DND-41 (cell line): Measurements from ENCODE around the gene OGFOD2.

ENCODE experiments used
- ATAC-seq: fragments of 200-7000 bp; cut with Tn5 transposase; 3 replicates; pipeline ENCODE4 v1.9.1; 2021; ENCODE audit warnings: low read depth; ENCODE audit not compliant: insufficient read depth
- DNase-seq: peaks from one replicate; pipeline ENCODE4 v3.0.0-alpha.2; 2020
- H2AFZ ChIP-seq: 2 replicates; pipeline ENCODE4 v1.6.0; 2012; ENCODE audit warnings: low read depth, low read length
- H3K27ac ChIP-seq: 2 replicates; pipeline ENCODE4 v1.5.1; 2012; ENCODE audit warnings: low read length, inconsistent platforms
- H3K27me3 ChIP-seq: fragments of 200-600 bp; sonication (generic); 2 replicates; pipeline ENCODE4 v1.6.0; 2012; ENCODE audit warnings: low read length, mild to moderate bottlenecking, inconsistent platforms; ENCODE audit not compliant: insufficient read depth, poor library complexity
- H3K36me3 ChIP-seq: 2 replicates; pipeline ENCODE4 v1.5.1; 2012; ENCODE audit warnings: low read length, inconsistent platforms; ENCODE audit not compliant: insufficient read depth
- H3K4me1 ChIP-seq: 2 replicates; pipeline ENCODE4 v1.5.1; 2012; ENCODE audit warnings: mild to moderate bottlenecking, low read length; ENCODE audit not compliant: insufficient read depth
- H3K4me2 ChIP-seq: 2 replicates; pipeline ENCODE4 v1.6.0; 2012; ENCODE audit warnings: mild to moderate bottlenecking, moderate library complexity, low read length, inconsistent platforms; ENCODE audit not compliant: insufficient read depth
- H3K4me3 ChIP-seq, 2 experiments: fragments of 200-600 bp in 1 of 2; shearing (Covaris generic) in 1 of 2; 2 replicates each; pipeline ENCODE4 v1.5.1; 2012 to 2016; ENCODE audit warnings: inconsistent platforms in 2 of 2, low read length in 2 of 2, mild to moderate bottlenecking in 2 of 2, low read depth in 1 of 2, moderate library complexity in 1 of 2
- H3K79me2 ChIP-seq: 2 replicates; pipeline ENCODE4 v1.6.0; 2012; ENCODE audit warnings: low read length, inconsistent platforms; ENCODE audit not compliant: insufficient read depth
- H3K9ac ChIP-seq: 2 replicates; pipeline ENCODE4 v1.6.0; 2012; ENCODE audit warnings: low read depth, mild to moderate bottlenecking, inconsistent platforms, low read length, moderate library complexity
- H3K9me3 ChIP-seq: 2 replicates; pipeline ENCODE4 v1.5.1; 2012; ENCODE audit warnings: low read length, moderate library complexity, mild to moderate bottlenecking, inconsistent platforms; ENCODE audit not compliant: insufficient read depth, severe bottlenecking
- H4K20me1 ChIP-seq: 2 replicates; pipeline ENCODE4 v1.6.0; 2012; ENCODE audit warnings: low read length; ENCODE audit not compliant: insufficient read depth
- EZH2 ChIP-seq: IDR thresholded peaks from 3 replicates; pipeline ENCODE4 v1.6.1; 2012; ENCODE audit warnings: borderline replicate concordance, low read depth, mild to moderate bottlenecking, moderate library complexity, low read length, inconsistent platforms; ENCODE audit not compliant: severe bottlenecking
- TF ChIP-seq, protein P1 (sequence below): IDR thresholded peaks from 2 replicates; pipeline ENCODE4 v1.5.1; 2012; ENCODE audit warnings: borderline replicate concordance, low read length, moderate library complexity, mild to moderate bottlenecking; ENCODE audit not compliant: poor library complexity, severe bottlenecking; ENCODE audit errors: extremely low read depth

OGFOD2 gene

DNA sequence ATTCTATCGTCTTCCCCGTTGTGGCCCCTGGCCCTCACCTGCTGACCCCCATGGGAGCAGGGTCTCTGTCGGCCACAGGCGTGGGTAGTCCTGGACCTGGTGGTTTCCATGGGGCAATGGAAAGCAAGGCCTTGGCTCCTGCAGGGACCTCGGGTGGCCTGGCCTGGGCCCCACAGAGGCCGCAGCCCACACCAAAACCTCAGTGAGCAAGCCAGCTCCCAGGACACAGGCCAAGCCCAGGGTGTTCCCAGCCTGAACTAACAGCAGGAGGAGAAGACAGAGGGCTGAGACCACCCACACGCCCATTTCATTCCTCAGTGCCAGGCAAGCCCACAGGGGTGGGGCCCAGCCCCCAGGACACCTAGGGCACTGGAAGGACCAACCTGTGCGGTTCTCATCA, 25.6 kb upstream of the OGFOD2 start:
- H3K36me3 ChIP-seq, result no peaks in the 10 kb centered on the region
- H3K9me3 ChIP-seq, result no peaks in the 10 kb centered on the region
- no peaks in the 10 kb centered on the region for H3K79me2 ChIP-seq
- H3K4me1 ChIP-seq, result no peaks in the 10 kb centered on the region
- ATAC-seq (no peak), DNase-seq (no peak)
- no peak overlapping the region for H2AFZ ChIP-seq
- no peak overlapping the region for H3K4me3 ChIP-seq
- H3K4me2 ChIP-seq, result no peak overlapping the region
- H3K27ac ChIP-seq, result no peak overlapping the region
- no peak for TF ChIP-seq EZH2
- TF ChIP-seq, protein P1, sequence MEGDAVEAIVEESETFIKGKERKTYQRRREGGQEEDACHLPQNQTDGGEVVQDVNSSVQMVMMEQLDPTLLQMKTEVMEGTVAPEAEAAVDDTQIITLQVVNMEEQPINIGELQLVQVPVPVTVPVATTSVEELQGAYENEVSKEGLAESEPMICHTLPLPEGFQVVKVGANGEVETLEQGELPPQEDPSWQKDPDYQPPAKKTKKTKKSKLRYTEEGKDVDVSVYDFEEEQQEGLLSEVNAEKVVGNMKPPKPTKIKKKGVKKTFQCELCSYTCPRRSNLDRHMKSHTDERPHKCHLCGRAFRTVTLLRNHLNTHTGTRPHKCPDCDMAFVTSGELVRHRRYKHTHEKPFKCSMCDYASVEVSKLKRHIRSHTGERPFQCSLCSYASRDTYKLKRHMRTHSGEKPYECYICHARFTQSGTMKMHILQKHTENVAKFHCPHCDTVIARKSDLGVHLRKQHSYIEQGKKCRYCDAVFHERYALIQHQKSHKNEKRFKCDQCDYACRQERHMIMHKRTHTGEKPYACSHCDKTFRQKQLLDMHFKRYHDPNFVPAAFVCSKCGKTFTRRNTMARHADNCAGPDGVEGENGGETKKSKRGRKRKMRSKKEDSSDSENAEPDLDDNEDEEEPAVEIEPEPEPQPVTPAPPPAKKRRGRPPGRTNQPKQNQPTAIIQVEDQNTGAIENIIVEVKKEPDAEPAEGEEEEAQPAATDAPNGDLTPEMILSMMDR, result no peak
- no peaks in the 10 kb centered on the region; the same call in 1 of the 2 replicates for H4K20me1 ChIP-seq
- no peak overlapping the region for H3K9ac ChIP-seq
- H3K27me3 ChIP-seq, result no peaks in the 10 kb centered on the region

DNA sequence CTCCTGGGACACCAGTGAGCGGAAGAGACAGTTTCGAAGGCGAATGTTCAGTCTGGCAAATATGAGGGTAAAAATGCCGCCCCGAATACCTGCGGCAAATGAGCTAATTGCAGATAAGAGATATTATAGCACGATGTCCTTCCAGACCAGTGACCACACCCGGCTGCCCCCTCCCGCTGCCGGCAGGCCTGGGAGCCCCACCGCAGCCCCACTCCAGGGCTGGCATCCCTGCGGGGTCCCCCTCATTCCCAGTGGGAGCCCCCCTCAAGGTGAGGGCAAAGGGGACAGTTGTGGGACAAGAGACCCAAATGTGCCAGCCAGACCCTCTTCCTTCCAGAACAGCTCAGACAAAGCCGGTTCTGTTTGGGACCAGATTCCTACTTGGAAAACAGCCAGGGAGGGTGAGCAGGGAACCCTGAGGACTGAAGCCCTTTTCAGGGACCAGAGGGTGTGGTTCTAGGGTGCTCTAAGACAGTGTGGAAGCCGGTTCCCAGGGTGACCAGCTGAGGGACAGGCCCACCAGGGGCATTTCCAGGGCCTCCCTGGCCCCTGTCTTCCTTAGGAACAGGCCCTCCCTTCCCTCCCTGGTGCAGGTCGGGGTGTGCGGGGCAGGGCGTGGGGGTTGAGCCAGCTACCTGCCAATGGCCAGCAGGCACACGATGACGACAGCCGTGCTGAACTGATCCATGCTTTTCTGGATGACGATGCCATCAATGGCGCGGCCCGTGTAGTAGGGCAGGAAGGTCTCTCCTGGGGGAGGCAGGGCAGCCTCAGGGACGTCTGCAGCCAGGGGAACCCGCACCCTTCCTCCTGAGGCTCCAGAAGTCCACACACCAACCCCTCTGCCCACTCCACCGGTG, 25.0 kb upstream of the OGFOD2 start:
- Histone ChIP-seq H3K79me2 (no peaks in the 10 kb centered on the region), H3K9ac (no peak overlapping the region), H3K27me3 (no peaks in the 10 kb centered on the region), H3K27ac (no peak overlapping the region), H3K36me3 (no peaks in the 10 kb centered on the region), H3K9me3 (no peaks in the 10 kb centered on the region), H3K4me3 (no peak overlapping the region), H3K4me1 (no peaks in the 10 kb centered on the region), H3K4me2 (no peak overlapping the region), H2AFZ (no peak overlapping the region), H4K20me1 (no peaks in the 10 kb centered on the region; the same call in 1 of the 2 replicates)
- no peak for DNase-seq
- TF ChIP-seq, protein P1, result no peak
- TF ChIP-seq EZH2, result no peak
- ATAC-seq, result no peak

DNA sequence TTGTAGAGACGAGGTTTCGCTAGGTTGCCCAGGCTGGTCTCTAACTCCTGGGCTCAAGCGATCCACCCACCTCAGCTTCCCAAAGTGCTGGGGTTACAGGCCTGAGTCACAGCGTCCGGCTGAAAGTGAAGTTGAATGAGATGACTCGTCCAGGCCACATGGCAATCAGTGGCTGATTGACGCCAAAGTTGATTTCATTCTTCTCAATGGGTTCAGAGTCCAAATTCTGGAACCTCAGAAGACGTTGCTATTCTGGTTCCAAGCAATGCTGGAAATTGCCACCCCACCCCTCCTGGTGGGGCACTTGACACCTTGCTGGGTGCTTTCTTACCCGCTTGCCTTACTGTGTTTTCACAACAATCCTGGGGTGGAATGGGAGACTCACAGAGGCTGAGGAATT, 23.6 kb upstream of the OGFOD2 start:
- DNase-seq (no peak), ATAC-seq (no peak)
- Histone ChIP-seq H3K4me3 (no peak overlapping the region), H4K20me1 (no peaks in the 10 kb centered on the region; the same call in 1 of the 2 replicates), H3K36me3 (no peaks in the 10 kb centered on the region), H2AFZ (no peak overlapping the region), H3K4me1 (no peaks in the 10 kb centered on the region), H3K27ac (no peak overlapping the region), H3K9me3 (no peaks in the 10 kb centered on the region), H3K79me2 (no peaks in the 10 kb centered on the region), H3K9ac (no peak overlapping the region), H3K27me3 (no peaks in the 10 kb centered on the region), H3K4me2 (no peak overlapping the region)
- TF ChIP-seq, protein P1, result no peak
- no peak for TF ChIP-seq EZH2
